ENCODE results near the gene TRAPPC4. TPM values are rescaled to one million over a fixed set of nuclear protein-coding genes. Genes with fewer than 3 reads are reported as not detected.

The TRAPPC4 gene
- total RNA-seq, 1 donor from 2014 or later, result 49.7 TPM

DNA sequence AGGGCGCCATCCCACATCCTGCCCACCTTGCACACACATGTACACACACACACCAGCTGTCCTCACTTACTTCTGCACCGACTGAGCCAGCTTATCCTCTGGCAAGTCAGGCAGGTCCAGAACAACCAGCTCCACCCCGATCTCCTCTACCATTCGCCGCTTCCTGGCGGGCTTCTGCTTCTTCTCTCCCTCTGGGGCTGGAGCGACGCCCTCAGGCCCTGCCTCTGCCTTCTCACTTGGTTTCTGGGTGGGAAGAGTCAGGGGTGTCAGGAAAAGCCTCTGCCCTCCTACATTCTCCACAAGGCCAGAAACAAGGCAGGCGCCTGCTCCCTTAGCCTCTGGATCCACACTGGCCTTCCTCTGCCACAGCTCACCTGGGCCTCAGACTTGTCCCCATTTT is 30.1 kb downstream of the TRAPPC4 start:
- H3K36me3 ChIP-seq, result peaks cover 94% of the 10 kb centered on the region
- no peaks in the 10 kb centered on the region for H3K9me3 ChIP-seq
- H3K27ac ChIP-seq, result no peak overlapping the region
- no peaks in the 10 kb centered on the region for H3K4me1 ChIP-seq
- DNase-seq (no peak), ATAC-seq (no peak)
- TF ChIP-seq, protein P1, sequence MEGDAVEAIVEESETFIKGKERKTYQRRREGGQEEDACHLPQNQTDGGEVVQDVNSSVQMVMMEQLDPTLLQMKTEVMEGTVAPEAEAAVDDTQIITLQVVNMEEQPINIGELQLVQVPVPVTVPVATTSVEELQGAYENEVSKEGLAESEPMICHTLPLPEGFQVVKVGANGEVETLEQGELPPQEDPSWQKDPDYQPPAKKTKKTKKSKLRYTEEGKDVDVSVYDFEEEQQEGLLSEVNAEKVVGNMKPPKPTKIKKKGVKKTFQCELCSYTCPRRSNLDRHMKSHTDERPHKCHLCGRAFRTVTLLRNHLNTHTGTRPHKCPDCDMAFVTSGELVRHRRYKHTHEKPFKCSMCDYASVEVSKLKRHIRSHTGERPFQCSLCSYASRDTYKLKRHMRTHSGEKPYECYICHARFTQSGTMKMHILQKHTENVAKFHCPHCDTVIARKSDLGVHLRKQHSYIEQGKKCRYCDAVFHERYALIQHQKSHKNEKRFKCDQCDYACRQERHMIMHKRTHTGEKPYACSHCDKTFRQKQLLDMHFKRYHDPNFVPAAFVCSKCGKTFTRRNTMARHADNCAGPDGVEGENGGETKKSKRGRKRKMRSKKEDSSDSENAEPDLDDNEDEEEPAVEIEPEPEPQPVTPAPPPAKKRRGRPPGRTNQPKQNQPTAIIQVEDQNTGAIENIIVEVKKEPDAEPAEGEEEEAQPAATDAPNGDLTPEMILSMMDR (IDR thresholded peaks at IDR 0.05), result no peak
- intact Hi-C loops (cut with DNase I), result no loop called here
- no peaks in the 10 kb centered on the region for H3K27me3 ChIP-seq (ENCODE audit: low read depth)
- H3K4me3 ChIP-seq, result no peak overlapping the region

DNA sequence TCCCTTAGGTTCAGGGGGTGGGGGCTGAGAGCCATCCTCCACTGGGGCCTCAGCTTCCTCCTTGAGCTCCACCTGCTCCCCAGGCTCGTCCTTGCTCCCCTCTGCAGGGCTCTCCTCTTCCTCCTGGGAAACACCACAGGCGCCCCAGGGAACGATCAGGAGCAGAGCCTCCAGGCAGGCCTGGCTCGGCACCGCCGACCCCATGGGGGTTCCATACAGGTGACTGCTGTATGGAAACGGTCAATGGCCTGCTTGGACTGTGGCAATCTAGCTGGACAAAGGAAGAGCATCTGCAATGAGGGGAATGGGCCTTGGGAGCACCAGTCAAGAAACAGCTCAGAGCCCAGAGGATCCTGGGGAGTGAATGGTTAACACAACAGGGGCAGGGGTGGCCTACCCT is 30.5 kb downstream of the TRAPPC4 start:
- Histone ChIP-seq H3K36me3 (peaks cover 98% of the 10 kb centered on the region), H3K27me3 (ENCODE audit: low read depth) (no peaks in the 10 kb centered on the region), H3K9me3 (no peaks in the 10 kb centered on the region), H3K4me3 (no peak overlapping the region), H3K27ac (no peak overlapping the region), H3K4me1 (no peaks in the 10 kb centered on the region)
- TF ChIP-seq, protein P1 (IDR thresholded peaks at IDR 0.05), result no peak
- ATAC-seq (no peak), DNase-seq (no peak)
- intact Hi-C loops (cut with DNase I), result no loop called here

DNA sequence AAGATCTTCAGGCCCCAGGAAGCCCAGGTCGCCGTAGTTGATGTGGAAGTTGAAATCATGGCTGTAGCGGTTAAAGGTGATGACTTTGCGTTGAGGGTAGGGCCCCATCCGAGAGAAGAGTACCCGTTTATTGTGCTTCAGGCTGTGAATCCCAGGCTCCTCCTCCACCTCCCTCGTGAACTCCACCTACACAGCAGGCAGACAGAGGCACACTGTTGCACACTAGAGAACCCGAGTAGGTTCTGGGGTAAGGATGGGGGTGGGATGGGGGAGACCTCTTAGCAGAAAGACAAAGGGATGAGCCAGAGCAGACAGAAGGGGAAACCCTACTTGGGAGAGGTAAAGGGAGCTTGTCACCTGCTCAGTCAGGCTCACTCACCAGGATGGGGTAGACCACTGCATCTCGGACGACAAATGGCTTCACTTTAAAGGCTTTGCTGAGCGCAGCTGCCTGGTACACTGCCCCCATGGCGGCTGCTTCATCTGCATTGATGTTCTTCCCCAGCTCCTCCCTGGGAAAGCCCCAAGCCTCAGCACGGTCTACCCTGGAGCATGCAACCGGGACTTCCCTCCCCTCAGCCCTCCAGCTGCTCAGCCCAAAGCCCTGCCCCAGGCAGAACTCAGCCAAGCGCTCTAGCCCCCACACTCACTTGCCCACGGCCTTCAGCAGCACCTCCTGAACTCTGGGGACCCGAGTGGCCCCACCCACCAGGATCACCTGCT is 33.0 kb downstream of the TRAPPC4 start:
- Histone ChIP-seq H3K36me3 (peaks cover 89% of the 10 kb centered on the region), H3K27ac (no peak overlapping the region), H3K9me3 (no peaks in the 10 kb centered on the region), H3K4me3 (no peak overlapping the region), H3K27me3 (ENCODE audit: low read depth) (no peaks in the 10 kb centered on the region), H3K4me1 (peaks cover 15% of the 10 kb centered on the region)
- intact Hi-C loops (cut with DNase I), result no loop called here
- DNase-seq (no peak), ATAC-seq (no peak)
- TF ChIP-seq, protein P1 (IDR thresholded peaks at IDR 0.05), result no peak

DNA sequence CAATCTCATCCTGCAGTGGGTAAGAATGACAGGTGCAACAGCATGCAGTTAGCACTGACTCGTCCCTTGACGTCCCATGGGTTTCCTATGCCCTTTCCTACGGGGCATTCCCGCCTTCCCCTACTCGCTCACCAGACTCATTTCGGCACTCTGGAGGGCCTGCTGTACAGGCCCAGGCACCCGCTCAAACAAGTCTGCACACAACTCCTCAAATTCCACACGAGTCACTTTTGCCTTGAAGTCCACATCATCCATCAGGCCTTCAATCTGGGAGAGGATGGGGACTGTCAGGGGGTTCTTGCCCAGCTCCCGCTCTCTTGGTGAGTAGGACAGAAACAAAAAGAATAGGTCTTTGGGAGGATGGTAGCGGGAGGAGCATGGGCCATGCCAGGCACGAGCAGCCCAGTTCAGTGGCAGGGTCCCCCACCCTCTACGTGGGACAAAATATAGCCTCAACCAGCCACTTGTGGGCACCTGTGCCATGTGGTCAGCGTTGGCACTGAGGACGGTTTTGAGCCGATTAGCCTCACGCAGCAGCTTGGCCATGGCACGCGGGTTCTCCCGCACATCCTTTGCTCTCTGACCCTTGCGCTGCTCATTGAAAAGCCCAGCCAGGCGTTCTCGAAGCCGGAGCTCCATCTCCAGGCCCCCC is 33.7 kb downstream of the TRAPPC4 start:
- Histone ChIP-seq H3K9me3 (no peaks in the 10 kb centered on the region), H3K36me3 (peaks cover 82% of the 10 kb centered on the region), H3K4me1 (peaks cover 15% of the 10 kb centered on the region), H3K27ac (no peak overlapping the region), H3K4me3 (no peak overlapping the region), H3K27me3 (ENCODE audit: low read depth) (no peaks in the 10 kb centered on the region)
- TF ChIP-seq, protein P1 (IDR thresholded peaks at IDR 0.05), result no peak
- intact Hi-C loops (cut with DNase I), result no loop called here
- DNase-seq (no peak), ATAC-seq (no peak)

DNA sequence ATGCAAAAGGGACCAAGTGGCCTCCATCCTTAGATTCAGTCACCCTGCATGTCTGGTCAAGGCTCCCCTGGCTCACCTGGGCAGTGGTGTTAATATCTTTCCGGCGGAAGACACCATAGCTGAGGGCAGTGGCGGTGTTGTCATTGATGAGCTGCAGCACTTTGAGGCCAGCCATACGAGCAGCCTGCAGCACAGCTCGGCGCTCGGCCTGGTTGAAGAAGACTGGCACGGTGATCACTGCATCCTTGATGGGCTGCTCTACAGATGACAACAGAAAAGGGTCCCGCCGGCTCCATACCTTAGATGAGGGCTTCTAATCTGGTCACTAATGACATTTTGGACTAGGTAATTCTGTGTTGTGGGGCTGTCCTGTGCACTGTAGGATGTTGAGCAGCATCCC is 35.9 kb downstream of the TRAPPC4 start:
- Histone ChIP-seq H3K4me1 (peaks cover 25% of the 10 kb centered on the region), H3K36me3 (peaks cover 61% of the 10 kb centered on the region), H3K27ac (no peak overlapping the region), H3K9me3 (no peaks in the 10 kb centered on the region), H3K4me3 (no peak overlapping the region), H3K27me3 (ENCODE audit: low read depth) (no peaks in the 10 kb centered on the region)
- TF ChIP-seq, protein P1 (IDR thresholded peaks at IDR 0.05), result no peak
- ATAC-seq, result no peak
- no peak for DNase-seq
- intact Hi-C loops (cut with DNase I), result no loop called here
